ACC112 (cell line): Measurements from ENCODE around the gene MAP3K4.

Experiments used
- H2AFZ ChIP-seq: fragments of 200-600 bp; sonication (generic); one replicate; pipeline ENCODE4 v1.6.0; 2017; ENCODE audit warnings: antibody characterized with exemption, low read length; ENCODE audit not compliant: unreplicated experiment
- H3K27ac ChIP-seq: fragments of 200-600 bp; sonication (generic); 2 replicates; pipeline ENCODE4 v1.5.1; 2014; ENCODE audit warnings: low read depth, mild to moderate bottlenecking, antibody characterized with exemption, low read length, moderate library complexity
- H3K27me3 ChIP-seq: fragments of 200-600 bp; sonication (generic); 2 replicates; pipeline ENCODE4 v1.6.1; 2014; ENCODE audit warnings: mild to moderate bottlenecking, antibody characterized with exemption, low read length, moderate library complexity, mixed read lengths; ENCODE audit not compliant: insufficient read depth
- H3K36me3 ChIP-seq: fragments of 200-600 bp; sonication (generic); 2 replicates; pipeline ENCODE4 v1.6.1; 2016; ENCODE audit warnings: mild to moderate bottlenecking, antibody characterized with exemption, low read length, moderate library complexity, mixed read lengths; ENCODE audit not compliant: insufficient read depth
- H3K4me1 ChIP-seq: fragments of 200-600 bp; sonication (generic); one replicate; pipeline ENCODE4 v1.6.1; 2016; ENCODE audit warnings: low read length, mixed read lengths; ENCODE audit not compliant: insufficient read depth, unreplicated experiment, control insufficient read depth
- H3K4me3 ChIP-seq: fragments of 200-600 bp; sonication (generic); 2 replicates; pipeline ENCODE4 v1.5.1; 2014; ENCODE audit warnings: mild to moderate bottlenecking, low read depth, low read length
- H3K79me2 ChIP-seq: fragments of 200-600 bp; sonication (generic); one replicate; pipeline ENCODE4 v1.6.0; 2016; ENCODE audit warnings: low read length; ENCODE audit not compliant: control insufficient read depth, unreplicated experiment, insufficient read depth

The MAP3K4 gene

GRCh38 chr6:161127071-161127740 lies 135.6 kb downstream of the MAP3K4 start:
- Histone ChIP-seq H3K79me2 (no peaks in the 10 kb centered on the region), H3K27me3 (no peaks in the 10 kb centered on the region), H3K4me3 (no peak overlapping the region), H2AFZ (no peak overlapping the region), H3K27ac (no peak overlapping the region), H3K4me1 (no peaks in the 10 kb centered on the region), H3K36me3 (peaks cover 42% of the 10 kb centered on the region)

DNA sequence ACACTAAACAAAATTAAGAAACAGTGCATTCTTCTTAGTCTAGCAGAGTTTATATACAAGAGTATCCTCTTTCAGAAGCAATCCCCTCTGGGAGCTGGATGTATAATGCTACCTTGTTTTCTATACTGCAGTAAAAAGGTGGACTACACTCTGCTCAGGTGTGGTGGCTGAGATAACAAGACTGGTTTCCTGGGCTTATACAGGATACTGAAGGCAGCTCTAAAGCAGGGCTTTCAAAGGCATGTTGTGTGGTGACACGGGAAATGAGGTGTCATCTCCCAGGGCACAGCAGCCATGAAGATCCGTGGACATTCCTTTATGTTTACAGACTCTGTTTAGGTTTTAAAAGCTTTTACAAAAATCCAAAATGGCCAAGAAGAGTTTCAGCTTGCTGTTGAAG lies 136.7 kb downstream of the MAP3K4 start:
- Histone ChIP-seq H3K4me1 (no peaks in the 10 kb centered on the region), H3K79me2 (no peaks in the 10 kb centered on the region), H3K36me3 (peaks cover 33% of the 10 kb centered on the region), H3K27me3 (no peaks in the 10 kb centered on the region), H2AFZ (no peak overlapping the region), H3K27ac (peak overlapping the region; percentile 36; the same call in 1 of the 2 replicates), H3K4me3 (no peak overlapping the region)

DNA sequence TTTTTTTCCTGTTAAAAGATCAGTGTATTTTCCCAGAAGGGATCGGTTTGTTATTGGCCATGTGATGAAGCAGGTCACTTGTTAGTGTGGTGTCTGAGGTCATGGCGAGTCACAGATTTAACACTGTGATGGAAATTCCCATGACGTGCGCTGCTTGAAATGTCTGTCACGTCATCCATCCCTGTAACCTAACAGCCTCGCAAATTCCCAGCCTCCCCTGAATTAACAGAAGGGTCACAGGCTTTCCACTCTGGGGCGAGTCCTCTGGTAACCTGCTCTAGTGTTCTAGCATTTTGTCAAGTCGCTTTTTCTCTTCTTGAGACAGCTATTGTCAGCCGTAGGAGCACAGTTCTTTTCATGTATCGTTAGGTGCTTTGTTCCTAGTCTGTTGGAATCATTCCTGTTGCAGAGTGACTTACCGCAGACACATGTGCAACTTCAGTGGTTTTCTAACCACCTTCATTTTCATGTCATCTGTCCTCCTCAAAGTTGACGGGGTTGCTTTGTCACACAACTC lies 137.2 kb downstream of the MAP3K4 start:
- Histone ChIP-seq H3K36me3 (peaks cover 30% of the 10 kb centered on the region), H3K79me2 (no peaks in the 10 kb centered on the region), H3K4me1 (no peaks in the 10 kb centered on the region), H3K4me3 (no peak overlapping the region), H2AFZ (no peak overlapping the region), H3K27me3 (no peaks in the 10 kb centered on the region), H3K27ac (peak overlapping the region; percentile 10; the same call in 1 of the 2 replicates)

- no peaks in the 10 kb centered on the region for H3K27me3 ChIP-seq
- H3K4me1 ChIP-seq = no peaks in the 10 kb centered on the region
- peaks cover 17% of the 10 kb centered on the region for H3K36me3 ChIP-seq
These were observed 139.0 kb downstream of the MAP3K4 start for GRCh38 chr6:161130541-161130940.

GRCh38 chr6:161130967-161131766 lies 139.6 kb downstream of the MAP3K4 start:
- H3K27ac ChIP-seq = no peak overlapping the region
- H3K79me2 ChIP-seq = no peaks in the 10 kb centered on the region
- no peaks in the 10 kb centered on the region for H3K27me3 ChIP-seq
- no peak overlapping the region for H2AFZ ChIP-seq
- H3K4me1 ChIP-seq = no peaks in the 10 kb centered on the region
- peaks cover 13% of the 10 kb centered on the region for H3K36me3 ChIP-seq
- no peak overlapping the region for H3K4me3 ChIP-seq

More at GRCh38 chr6:161130541-161130940, 139.0 kb downstream of the MAP3K4 start:
- Histone ChIP-seq H3K27ac (no peak overlapping the region), H3K4me3 (no peak overlapping the region), H2AFZ (no peak overlapping the region), H3K79me2 (no peaks in the 10 kb centered on the region)

- Histone ChIP-seq H3K36me3 (peaks cover 9% of the 10 kb centered on the region; the same call in 1 of the 2 replicates), H3K79me2 (no peaks in the 10 kb centered on the region), H3K27me3 (no peaks in the 10 kb centered on the region), H3K27ac (no peak overlapping the region), H3K4me1 (no peaks in the 10 kb centered on the region), H2AFZ (no peak overlapping the region), H3K4me3 (no peak overlapping the region)
These were observed 140.8 kb downstream of the MAP3K4 start for GRCh38 chr6:161132384-161132783.

DNA sequence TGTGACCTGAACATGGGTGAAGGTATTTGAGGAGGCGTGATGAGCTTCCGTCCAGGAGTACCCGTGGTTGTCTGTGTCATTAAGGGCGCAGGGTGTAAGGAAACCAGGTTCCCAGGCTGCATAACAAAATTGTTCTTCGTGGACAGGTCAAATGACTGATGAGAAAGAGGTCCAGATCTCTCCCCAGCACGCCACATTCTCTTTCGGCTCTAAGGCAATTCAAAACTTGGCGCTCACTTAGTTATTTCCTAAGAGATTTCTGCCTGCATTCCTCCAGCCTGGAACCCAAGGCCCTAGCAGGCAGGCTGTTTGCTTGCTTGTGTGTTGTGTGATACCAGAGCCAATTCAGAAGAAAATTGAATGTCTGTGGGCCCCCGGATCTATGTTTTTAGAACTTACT lies 142.4 kb downstream of the MAP3K4 start:
- H2AFZ ChIP-seq = no peak overlapping the region
- peaks cover 5% of the 10 kb centered on the region; the same call in 1 of the 2 replicates for H3K36me3 ChIP-seq
- no peak overlapping the region for H3K27ac ChIP-seq
- no peaks in the 10 kb centered on the region for H3K4me1 ChIP-seq
- H3K4me3 ChIP-seq = no peak overlapping the region
- no peaks in the 10 kb centered on the region for H3K79me2 ChIP-seq
- H3K27me3 ChIP-seq = no peaks in the 10 kb centered on the region

- H3K27ac ChIP-seq = no peak overlapping the region
- no peaks in the 10 kb centered on the region for H3K27me3 ChIP-seq
- no peaks in the 10 kb centered on the region for H3K4me1 ChIP-seq
- no peak overlapping the region for H2AFZ ChIP-seq
- H3K79me2 ChIP-seq = no peaks in the 10 kb centered on the region
- no peaks in the 10 kb centered on the region for H3K36me3 ChIP-seq
- no peak overlapping the region for H3K4me3 ChIP-seq
These were observed 143.2 kb downstream of the MAP3K4 start for GRCh38 chr6:161134550-161135298.

GRCh38 chr6:161135695-161136591 lies 144.4 kb downstream of the MAP3K4 start:
- no peaks in the 10 kb centered on the region for H3K4me1 ChIP-seq
- no peak overlapping the region for H2AFZ ChIP-seq
- no peak overlapping the region for H3K27ac ChIP-seq
- H3K27me3 ChIP-seq = no peaks in the 10 kb centered on the region
- no peaks in the 10 kb centered on the region for H3K79me2 ChIP-seq
- H3K36me3 ChIP-seq = no peaks in the 10 kb centered on the region
- H3K4me3 ChIP-seq = no peak overlapping the region

- Histone ChIP-seq H3K27ac (no peak overlapping the region), H3K27me3 (no peaks in the 10 kb centered on the region), H3K36me3 (no peaks in the 10 kb centered on the region), H2AFZ (no peak overlapping the region), H3K4me3 (no peak overlapping the region), H3K4me1 (no peaks in the 10 kb centered on the region), H3K79me2 (no peaks in the 10 kb centered on the region)
These were observed 145.1 kb downstream of the MAP3K4 start for GRCh38 chr6:161136655-161137054.
